ENCODE measurements around the gene KRTAP4-4.
"Not testable (repeated sequence)": the region's sequence is repeated elsewhere in the genome, so short reads cannot be mapped to it uniquely, and the experiment has no call there.

KRTAP4-4 gene

DNA sequence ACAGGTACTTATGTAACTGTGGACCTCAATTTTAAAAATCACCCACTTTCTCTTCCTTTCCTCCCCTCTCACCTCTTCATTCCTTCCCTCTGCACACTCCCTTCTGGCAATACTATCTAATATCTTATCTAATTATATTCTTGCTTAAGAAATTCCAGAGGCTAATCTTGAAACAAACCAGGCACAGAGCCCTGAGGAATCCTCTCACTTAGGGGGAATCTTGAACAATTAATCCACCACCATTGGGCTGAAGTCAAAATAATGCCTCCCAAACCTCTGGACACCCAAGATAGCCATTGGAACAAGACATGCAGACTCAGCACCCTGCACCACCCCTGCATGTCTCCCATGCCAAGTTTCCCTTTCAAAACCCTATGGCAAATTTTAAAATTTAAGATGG, 19.2 kb downstream of the KRTAP4-4 start:
- no peak for DNase-seq (ENCODE audit: low read depth in 1 of 2, low spot score in 1 of 2)
- H3K4me3 ChIP-seq (replicated peaks; ENCODE audit: insufficient read depth, low read length) = no peak overlapping the region
- TF ChIP-seq, protein P1, sequence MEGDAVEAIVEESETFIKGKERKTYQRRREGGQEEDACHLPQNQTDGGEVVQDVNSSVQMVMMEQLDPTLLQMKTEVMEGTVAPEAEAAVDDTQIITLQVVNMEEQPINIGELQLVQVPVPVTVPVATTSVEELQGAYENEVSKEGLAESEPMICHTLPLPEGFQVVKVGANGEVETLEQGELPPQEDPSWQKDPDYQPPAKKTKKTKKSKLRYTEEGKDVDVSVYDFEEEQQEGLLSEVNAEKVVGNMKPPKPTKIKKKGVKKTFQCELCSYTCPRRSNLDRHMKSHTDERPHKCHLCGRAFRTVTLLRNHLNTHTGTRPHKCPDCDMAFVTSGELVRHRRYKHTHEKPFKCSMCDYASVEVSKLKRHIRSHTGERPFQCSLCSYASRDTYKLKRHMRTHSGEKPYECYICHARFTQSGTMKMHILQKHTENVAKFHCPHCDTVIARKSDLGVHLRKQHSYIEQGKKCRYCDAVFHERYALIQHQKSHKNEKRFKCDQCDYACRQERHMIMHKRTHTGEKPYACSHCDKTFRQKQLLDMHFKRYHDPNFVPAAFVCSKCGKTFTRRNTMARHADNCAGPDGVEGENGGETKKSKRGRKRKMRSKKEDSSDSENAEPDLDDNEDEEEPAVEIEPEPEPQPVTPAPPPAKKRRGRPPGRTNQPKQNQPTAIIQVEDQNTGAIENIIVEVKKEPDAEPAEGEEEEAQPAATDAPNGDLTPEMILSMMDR (IDR thresholded peaks at IDR 0.05; ENCODE audit: insufficient read depth, low read length) = no peak
- TF ChIP-seq, protein P2, sequence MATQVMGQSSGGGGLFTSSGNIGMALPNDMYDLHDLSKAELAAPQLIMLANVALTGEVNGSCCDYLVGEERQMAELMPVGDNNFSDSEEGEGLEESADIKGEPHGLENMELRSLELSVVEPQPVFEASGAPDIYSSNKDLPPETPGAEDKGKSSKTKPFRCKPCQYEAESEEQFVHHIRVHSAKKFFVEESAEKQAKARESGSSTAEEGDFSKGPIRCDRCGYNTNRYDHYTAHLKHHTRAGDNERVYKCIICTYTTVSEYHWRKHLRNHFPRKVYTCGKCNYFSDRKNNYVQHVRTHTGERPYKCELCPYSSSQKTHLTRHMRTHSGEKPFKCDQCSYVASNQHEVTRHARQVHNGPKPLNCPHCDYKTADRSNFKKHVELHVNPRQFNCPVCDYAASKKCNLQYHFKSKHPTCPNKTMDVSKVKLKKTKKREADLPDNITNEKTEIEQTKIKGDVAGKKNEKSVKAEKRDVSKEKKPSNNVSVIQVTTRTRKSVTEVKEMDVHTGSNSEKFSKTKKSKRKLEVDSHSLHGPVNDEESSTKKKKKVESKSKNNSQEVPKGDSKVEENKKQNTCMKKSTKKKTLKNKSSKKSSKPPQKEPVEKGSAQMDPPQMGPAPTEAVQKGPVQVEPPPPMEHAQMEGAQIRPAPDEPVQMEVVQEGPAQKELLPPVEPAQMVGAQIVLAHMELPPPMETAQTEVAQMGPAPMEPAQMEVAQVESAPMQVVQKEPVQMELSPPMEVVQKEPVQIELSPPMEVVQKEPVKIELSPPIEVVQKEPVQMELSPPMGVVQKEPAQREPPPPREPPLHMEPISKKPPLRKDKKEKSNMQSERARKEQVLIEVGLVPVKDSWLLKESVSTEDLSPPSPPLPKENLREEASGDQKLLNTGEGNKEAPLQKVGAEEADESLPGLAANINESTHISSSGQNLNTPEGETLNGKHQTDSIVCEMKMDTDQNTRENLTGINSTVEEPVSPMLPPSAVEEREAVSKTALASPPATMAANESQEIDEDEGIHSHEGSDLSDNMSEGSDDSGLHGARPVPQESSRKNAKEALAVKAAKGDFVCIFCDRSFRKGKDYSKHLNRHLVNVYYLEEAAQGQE (IDR thresholded peaks at IDR 0.05; ENCODE audit: insufficient replicate concordance, low read depth) = no peak
- no peak for TF ChIP-seq GABPA (IDR thresholded peaks at IDR 0.05; ENCODE audit: low read depth)
- no peak for TF ChIP-seq POLR2AphosphoS5 (IDR thresholded peaks at IDR 0.05; ENCODE audit: low read depth)
- TF ChIP-seq SPI1 (IDR thresholded peaks at IDR 0.05; ENCODE audit: borderline replicate concordance, low read depth) = no peak
- H3K27ac ChIP-seq (replicated peaks) = no peak overlapping the region
- H3K27me3 ChIP-seq (ENCODE audit: insufficient read depth, poor library complexity, severe bottlenecking) = no peaks in the 10 kb centered on the region

DNA sequence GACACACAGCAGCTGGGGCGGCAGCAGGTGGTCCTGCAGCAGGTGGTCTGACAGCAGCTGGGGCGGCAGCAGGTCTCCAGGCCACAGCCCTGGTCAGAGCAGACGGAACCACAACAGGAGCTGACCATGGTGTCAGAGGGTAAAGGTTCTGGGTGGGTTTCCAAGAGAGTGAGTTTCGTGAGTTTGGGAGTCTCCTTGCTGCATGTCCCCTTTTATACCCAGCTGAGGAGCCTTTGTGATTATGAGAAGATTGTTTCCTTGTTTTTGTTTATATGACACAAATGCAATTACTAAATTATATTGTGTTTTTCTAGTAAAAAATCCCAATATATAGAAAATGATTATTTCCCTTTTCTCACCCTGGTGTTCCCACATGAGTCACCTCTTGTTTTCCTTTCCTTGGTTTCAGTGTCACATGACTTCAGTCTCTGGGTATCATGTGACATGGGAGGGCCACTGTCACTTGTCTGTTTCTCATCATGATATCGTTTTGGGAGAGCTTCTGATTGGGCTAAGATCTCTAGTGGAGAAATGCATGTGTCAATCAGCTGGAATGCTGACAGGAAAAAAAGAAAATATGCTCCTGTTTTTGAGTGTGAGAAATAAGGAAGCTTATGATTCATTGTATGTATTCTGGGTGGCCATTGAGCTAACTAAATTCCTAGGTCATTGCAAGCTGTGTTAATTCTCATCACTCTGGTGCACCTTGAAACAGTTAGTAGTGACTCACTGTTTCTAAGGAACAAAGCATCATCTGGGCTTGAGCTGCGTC, 20.0 kb downstream of the KRTAP4-4 start, which contains the start of gene KRTAP4-6:
Gene KRTAP4-6, minus strand, starts transcription at position 185 of the 772 bp plus-strand sequence. Its CDS starts 57 bp downstream, at position 128.
- no peak for DNase-seq (ENCODE audit: low read depth in 1 of 2, low spot score in 1 of 2)
- no peak within 1 kb of the TSS for H3K27ac ChIP-seq (replicated peaks)

DNA sequence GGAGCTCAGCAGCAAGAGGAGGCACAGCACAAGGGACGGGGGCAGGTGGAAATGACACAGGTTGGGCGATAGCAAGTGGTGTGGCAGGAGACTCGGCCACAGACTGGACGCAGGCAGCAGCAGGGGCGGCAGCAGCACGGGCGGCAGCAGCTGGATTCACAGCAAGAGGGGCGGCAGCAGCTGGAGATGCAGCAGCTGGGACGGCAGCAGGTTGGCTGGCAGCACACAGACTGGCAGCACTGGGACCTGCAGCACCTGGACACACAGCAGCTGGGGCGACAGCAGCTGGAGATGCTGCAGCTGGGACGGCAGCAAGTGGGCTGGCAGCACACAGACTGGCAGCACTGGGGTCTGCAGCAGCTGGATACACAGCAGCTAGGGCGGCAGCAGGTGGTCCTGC, 20.7 kb downstream of the KRTAP4-4 start:
- not testable (repeated sequence) for DNase-seq (ENCODE audit: low read depth in 1 of 2, low spot score in 1 of 2); H3K27me3 ChIP-seq (ENCODE audit: insufficient read depth, poor library complexity, severe bottlenecking); H3K27ac ChIP-seq (replicated peaks); H3K4me3 ChIP-seq (replicated peaks; ENCODE audit: insufficient read depth, low read length)

More for the DNA sequence above, 20.0 kb downstream of the KRTAP4-4 start, which contains the start of gene KRTAP4-6:
- Histone ChIP-seq H3K27me3 (ENCODE audit: insufficient read depth, poor library complexity, severe bottlenecking) (no peaks in the 10 kb centered on the region), H3K4me3 (replicated peaks; ENCODE audit: insufficient read depth, low read length) (no peak within 1 kb of the TSS)
- TF ChIP-seq POLR2AphosphoS5 (IDR thresholded peaks at IDR 0.05; ENCODE audit: low read depth) (no peak), GABPA (IDR thresholded peaks at IDR 0.05; ENCODE audit: low read depth) (no peak), SPI1 (IDR thresholded peaks at IDR 0.05; ENCODE audit: borderline replicate concordance, low read depth) (no peak)
- TF ChIP-seq, protein P1 (IDR thresholded peaks at IDR 0.05; ENCODE audit: insufficient read depth, low read length) = no peak
- TF ChIP-seq, protein P2 (IDR thresholded peaks at IDR 0.05; ENCODE audit: insufficient replicate concordance, low read depth) = no peak

DNA sequence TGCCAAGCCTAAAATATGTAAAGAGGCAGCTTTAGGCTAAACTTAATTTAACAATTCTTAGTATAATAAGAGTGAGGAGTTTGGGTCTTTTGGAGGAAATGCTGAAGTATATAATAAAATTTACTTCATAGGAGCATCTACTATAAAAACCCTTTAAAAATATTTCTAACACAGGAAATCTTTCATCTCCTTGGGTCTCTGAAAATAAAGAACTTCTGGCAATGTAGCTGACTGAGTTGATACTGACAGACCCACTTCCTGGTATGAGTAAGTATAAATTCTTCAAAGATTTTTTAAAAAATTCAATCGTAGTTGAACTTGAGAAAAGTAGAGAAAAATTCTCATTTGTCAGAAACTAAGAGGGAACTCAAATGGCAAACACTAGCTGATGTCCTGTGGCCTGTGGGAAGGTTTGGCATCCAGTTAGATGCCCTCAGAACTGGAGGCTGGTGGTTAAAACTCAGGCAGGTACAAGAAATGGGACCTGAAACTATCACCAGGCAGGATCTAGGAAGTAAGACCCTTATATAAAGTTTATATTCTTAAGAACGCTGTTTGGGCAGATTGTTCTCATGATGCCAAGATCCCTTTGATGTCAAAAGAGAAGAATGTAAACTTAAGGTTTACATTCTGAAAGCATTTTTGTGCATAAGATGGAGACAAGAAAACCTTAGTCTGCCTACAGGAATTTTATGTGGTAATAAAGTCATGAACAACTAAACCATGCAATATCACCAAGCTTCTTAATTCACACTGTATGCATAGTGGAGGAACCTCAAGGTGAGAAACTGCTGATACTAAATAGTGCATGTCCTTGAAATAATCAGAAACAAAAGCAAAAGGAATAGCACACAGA, 26.4 kb downstream of the KRTAP4-4 start:
- H3K27ac ChIP-seq (replicated peaks) = no peak overlapping the region

More for the DNA sequence above, 26.4 kb downstream of the KRTAP4-4 start:
- no peak overlapping the region for H3K4me3 ChIP-seq (replicated peaks; ENCODE audit: insufficient read depth, low read length)
- no peaks in the 10 kb centered on the region for H3K27me3 ChIP-seq (ENCODE audit: insufficient read depth, poor library complexity, severe bottlenecking)
- no peak for TF ChIP-seq POLR2AphosphoS5 (IDR thresholded peaks at IDR 0.05; ENCODE audit: low read depth)
- TF ChIP-seq, protein P2 (IDR thresholded peaks at IDR 0.05; ENCODE audit: insufficient replicate concordance, low read depth) = no peak
- TF ChIP-seq SPI1 (IDR thresholded peaks at IDR 0.05; ENCODE audit: borderline replicate concordance, low read depth) = no peak
- TF ChIP-seq, protein P1 (IDR thresholded peaks at IDR 0.05; ENCODE audit: insufficient read depth, low read length) = no peak
- TF ChIP-seq GABPA (IDR thresholded peaks at IDR 0.05; ENCODE audit: low read depth) = no peak
- no peak for DNase-seq (ENCODE audit: low read depth in 1 of 2, low spot score in 1 of 2)

Data from HL-60 (cell line).